HepG2 (cell line): ENCODE measurements around the gene GALR2. TPM values are rescaled to one million over a fixed set of nuclear protein-coding genes. Genes with fewer than 3 reads are reported as not detected.
A peak's percentile ranks its signal among the peaks of the same experiment; 100 is the strongest.

Experiments
- ATAC-seq: fragments of 200-7000 bp; cut with Tn5 transposase; 3 replicates; pipeline ENCODE4 v1.9.1; 2020; ENCODE audit warnings: mild to moderate bottlenecking, moderate library complexity
- BruUV-seq: library from RNA; stranded (reverse); fragments of 400-500 nt; replicated peaks from 2 replicates; lab custom pipeline; 2021; lab: Mats Ljungman, UMichigan
- CTCF ChIA-PET: fragments of 300-600 bp; formaldehyde crosslinking; extraction: SDS; loops from one replicate; lab custom pipeline; 2021; ENCODE audit warnings: low total read pairs, inconsistent platforms, low intra/inter-chr PET ratio; lab: Yijun Ruan, JAX
- POLR2A ChIA-PET: fragments of 350-600 bp; sonication (Branson Sonifier 250); formaldehyde crosslinking; loops from one replicate; lab custom pipeline; 2020; ENCODE audit warnings: antibody characterized with exemption, inconsistent platforms; lab: Yijun Ruan, JAX
- DNase-seq: peaks from one replicate; pipeline ENCODE4 v3.0.0-alpha.2; 2015; ENCODE audit warnings: low spot score
- FAIRE-seq: peaks from 3 replicates; lab custom pipeline; 2011; peaks lifted over from hg19 to GRCh38; lab: Jason Lieb, UNC
- H2AFZ ChIP-seq: one replicate; pipeline ENCODE4 v1.6.1; 2011; ENCODE audit warnings: low read length, inconsistent platforms
- H3K27ac ChIP-seq: fragments of 300-600 bp; 3 replicates; pipeline ENCODE4 v1.8.0; 2011; ENCODE audit warnings: mixed run types, mild to moderate bottlenecking, mixed read lengths, low read length, inconsistent platforms; ENCODE audit not compliant: insufficient read depth; ENCODE audit errors: extremely low read length
- H3K27me3 ChIP-seq, 2 experiments: fragments of 200-600 bp in 1 of 2; 2 replicates in 1 of 2; 3 replicates in 1 of 2; pipeline versions ENCODE4 v1.6.0 to v1.8.0; 2011; ENCODE audit warnings: low read length in 2 of 2, mild to moderate bottlenecking in 2 of 2, moderate library complexity in 2 of 2, inconsistent platforms in 1 of 2; ENCODE audit not compliant: insufficient read depth in 2 of 2, control insufficient read depth in 1 of 2
- H3K36me3 ChIP-seq, 2 experiments: fragments of 200-600 bp in 1 of 2; replicated peaks in 1 of 2; 2 replicates in 1 of 2; 3 replicates in 1 of 2; pipeline versions ENCODE4 v1.5.1 to v1.8.0; 2011; ENCODE audit warnings: low read length in 2 of 2, inconsistent platforms in 1 of 2; ENCODE audit not compliant: insufficient read depth in 2 of 2, control insufficient read depth in 1 of 2
- H3K4me1 ChIP-seq: 2 replicates; pipeline ENCODE4 v1.5.1; 2012; ENCODE audit warnings: low read length, inconsistent platforms; ENCODE audit not compliant: insufficient read depth
- H3K4me2 ChIP-seq: 2 replicates; pipeline ENCODE4 v1.6.0; 2011; ENCODE audit warnings: low read depth, low read length, inconsistent platforms
- H3K4me3 ChIP-seq, 3 experiments: fragments of 200-600 bp in 1 of 3; sonication (generic), shearing (Covaris generic) in 1 of 3; replicated peaks in 1 of 3; 2 replicates each; pipeline ENCODE4 v1.5.1; 2011 to 2016; ENCODE audit warnings: low read length in 3 of 3, inconsistent platforms in 2 of 3, low read depth in 2 of 3, mild to moderate bottlenecking in 2 of 3, control low read depth in 1 of 3, mixed read lengths in 1 of 3; ENCODE audit not compliant: insufficient read depth in 1 of 3
- H3K79me2 ChIP-seq: one replicate; pipeline ENCODE4 v1.6.1; 2011; ENCODE audit warnings: low read length, inconsistent platforms; ENCODE audit not compliant: insufficient read depth
- H3K9ac ChIP-seq: 2 replicates; pipeline ENCODE4 v1.6.0; 2011; ENCODE audit warnings: mild to moderate bottlenecking, low read depth, low read length, inconsistent platforms; ENCODE audit not compliant: insufficient read depth
- H3K9me3 ChIP-seq: 2 replicates; pipeline ENCODE4 v1.5.1; 2012; ENCODE audit warnings: mild to moderate bottlenecking, low read length
- H4K20me1 ChIP-seq: 2 replicates; pipeline ENCODE4 v1.6.0; 2011; ENCODE audit warnings: inconsistent platforms, mild to moderate bottlenecking, low read length, moderate library complexity; ENCODE audit not compliant: insufficient read depth
- ARID2 ChIP-seq: sonication (generic); formaldehyde crosslinking; IDR thresholded peaks from 2 replicates; pipeline ENCODE4 v1.8.1; 2022; ENCODE audit warnings: mild to moderate bottlenecking, missing genetic modification reagents, borderline replicate concordance
- NCOR1 ChIP-seq: fragments of 200-600 bp; sonication (generic); IDR thresholded peaks from 2 replicates; pipeline ENCODE4 v1.7.0; 2017; ENCODE audit warnings: antibody characterized with exemption, low read length, borderline replicate concordance
- RFX3 ChIP-seq: IDR thresholded peaks from 2 replicates; pipeline ENCODE4 v1.6.1; 2016; ENCODE audit warnings: missing biosample characterization, missing genetic modification reagents
- ZEB1 ChIP-seq: IDR thresholded peaks from 2 replicates; pipeline ENCODE4 v1.6.1; 2012; ENCODE audit warnings: mild to moderate bottlenecking, low read depth, inconsistent platforms; ENCODE audit not compliant: insufficient replicate concordance
- WGBS: methylation state at CpG from one replicate; pipeline ENCODE4 v1.1.6; 2017; ENCODE audit warnings: low lambda C conversion rate; 5-methylcytosine and 5-hydroxymethylcytosine counted together
- in situ Hi-C: cut with HindIII; loops from 2 replicates; pipeline ENCODE4 v1.10.0; 2017; ENCODE audit warnings: low pct_unique_long_range_greater_than_20kb; ENCODE audit not compliant: extremely low pct_ligation_motif_present
- intact Hi-C: fragments of 100-400 bp; cut with micrococcal nuclease; formaldehyde crosslinking; loops from one replicate; pipeline ENCODE4 v1.10.0; 2022; ENCODE audit not compliant: unreplicated experiment
- polyA plus RNA-seq, 8 experiments: library from polyadenylated mRNA; depleted of rRNA in 3 of 8; stranded (reverse) in 7 of 8; unstranded in 1 of 8; fragments of >200 nt; fragmentation: Illumina TruSeq in 4 of 8; extraction: Trizol in 4 of 8; gene quantifications; 2 replicates each; pipeline versions ENCODE4 v1.2.1 to v1.2.3, GENCODE V29; 2011 to 2016; ENCODE audit warnings: low read depth in 4 of 8, missing spikeins in 1 of 8, mixed read lengths in 1 of 8; ENCODE audit not compliant: insufficient read depth in 1 of 8
- total RNA-seq, 5 experiments: library from RNA; depleted of rRNA; stranded (reverse); fragments of >200 nt; fragmentation: Illumina TruSeq; extraction: Trizol; gene quantifications; 2 replicates each; pipeline ENCODE4 v1.2.3, GENCODE V29; 2016; ENCODE audit warnings: low read depth in 1 of 5
- TF ChIP-seq, protein P1 (sequence below): IDR thresholded peaks from 2 replicates; pipeline ENCODE4 v1.6.1; 2016; ENCODE audit warnings: missing compliant biosample characterization, missing genetic modification reagents, borderline replicate concordance

GALR2 gene
- total and polyA plus RNA-seq, 2 of the 13 experiments (the other 11 are each of a cell fraction or from before 2014, with no cell fraction given): 0.48 to 0.58 TPM

DNA sequence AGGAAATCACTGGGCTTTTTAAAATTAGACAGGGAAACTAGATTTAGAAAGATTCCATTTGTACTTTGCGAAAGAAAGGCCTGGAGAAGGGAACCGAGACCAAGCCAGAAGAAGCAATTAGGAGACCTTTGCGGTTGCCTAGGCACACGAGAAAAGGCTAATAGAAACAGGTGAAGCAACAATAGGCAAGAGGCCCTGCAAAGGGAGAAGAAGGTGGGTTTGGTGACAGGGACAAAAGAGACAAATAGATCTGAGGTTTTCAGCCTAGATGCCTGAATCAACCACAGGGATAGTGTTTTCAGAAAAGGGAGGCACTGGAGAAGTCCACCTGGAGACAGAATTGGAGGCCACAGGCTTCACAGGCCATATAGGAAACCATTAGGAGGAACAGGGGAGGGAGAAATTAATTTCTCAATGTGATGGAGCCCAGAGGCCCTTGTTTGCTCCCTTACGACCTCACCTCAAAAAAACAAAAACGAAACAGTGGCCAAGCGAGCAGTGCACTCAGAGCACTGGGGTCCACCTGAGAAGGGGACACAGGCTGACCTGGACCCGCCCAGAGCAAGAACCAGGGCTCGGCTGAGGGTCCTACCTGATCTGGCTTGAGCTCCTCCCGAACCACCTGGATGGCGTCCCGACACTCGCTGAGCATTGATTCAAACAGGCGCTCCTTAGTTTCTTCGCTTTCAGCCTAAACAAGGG lies 24.6 kb upstream of the GALR2 start (continued):
- TF ChIP-seq, protein P1, sequence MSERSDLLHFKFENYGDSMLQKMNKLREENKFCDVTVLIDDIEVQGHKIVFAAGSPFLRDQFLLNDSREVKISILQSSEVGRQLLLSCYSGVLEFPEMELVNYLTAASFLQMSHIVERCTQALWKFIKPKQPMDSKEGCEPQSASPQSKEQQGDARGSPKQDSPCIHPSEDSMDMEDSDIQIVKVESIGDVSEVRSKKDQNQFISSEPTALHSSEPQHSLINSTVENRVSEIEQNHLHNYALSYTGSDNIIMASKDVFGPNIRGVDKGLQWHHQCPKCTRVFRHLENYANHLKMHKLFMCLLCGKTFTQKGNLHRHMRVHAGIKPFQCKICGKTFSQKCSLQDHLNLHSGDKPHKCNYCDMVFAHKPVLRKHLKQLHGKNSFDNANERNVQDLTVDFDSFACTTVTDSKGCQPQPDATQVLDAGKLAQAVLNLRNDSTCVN (CRISPR knock-in tag): no peak

DNA sequence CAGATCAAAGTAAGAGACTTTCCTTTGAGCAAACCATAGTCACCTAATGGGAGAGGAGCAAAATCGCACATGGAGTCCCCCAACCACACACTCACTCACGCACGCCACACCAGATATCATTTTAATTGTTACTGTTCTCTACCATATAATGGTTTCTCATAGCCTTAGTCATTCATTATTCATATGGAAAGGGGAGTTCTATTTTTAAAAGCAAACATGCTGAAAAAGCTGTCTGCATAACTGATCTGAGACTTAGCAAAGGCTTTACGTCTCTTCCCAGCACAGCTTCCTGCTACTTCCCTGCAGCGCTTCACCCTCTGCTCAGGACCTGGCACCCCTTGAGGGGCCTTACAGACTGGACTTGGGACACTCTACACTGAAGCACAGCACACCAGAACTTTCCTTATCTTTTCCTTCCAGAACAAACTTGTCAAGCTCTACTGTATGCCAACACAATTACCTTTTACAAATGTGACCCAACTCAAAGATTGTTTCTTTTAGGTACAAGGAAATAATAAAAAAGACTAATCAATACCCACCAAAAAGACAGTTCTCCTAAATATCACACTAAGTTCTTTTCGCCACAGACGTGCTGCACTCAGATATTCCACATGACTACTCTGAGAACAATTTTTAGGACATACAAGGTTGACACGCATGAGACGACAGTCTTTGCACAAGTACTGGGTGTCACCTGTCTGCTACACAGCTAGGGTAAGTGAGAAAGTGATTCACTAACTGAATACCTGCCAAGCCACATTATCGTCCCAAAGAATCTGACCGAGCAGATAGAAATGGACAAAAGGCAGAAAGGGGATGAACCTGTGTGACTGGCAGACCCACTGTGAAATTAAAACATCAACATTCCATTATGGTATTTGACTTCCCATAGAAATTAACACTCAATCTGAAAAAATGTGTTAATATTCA lies 23.8 kb upstream of the GALR2 start:
- ChIA-PET POLR2A (no interaction called here), CTCF (no interaction called here)
- Histone ChIP-seq H3K36me3 (peaks cover 46 to 84% of the 10 kb centered on the region in 2 experiments), H3K9me3 (no peaks in the 10 kb centered on the region), H3K27me3 (no peaks in the 10 kb centered on the region), H3K4me3 (no peak overlapping the region), H3K4me2 (no peak overlapping the region), H3K79me2 (no peaks in the 10 kb centered on the region), H3K4me1 (no peaks in the 10 kb centered on the region), H3K27ac (no peak overlapping the region), H2AFZ (no peak overlapping the region), H3K9ac (no peak overlapping the region), H4K20me1 (no peaks in the 10 kb centered on the region; the same call in 1 of the 2 replicates)
- WGBS: 97% methylated on average over 11 of the region's 11 CpGs
- in situ Hi-C loops: no loop called here
- DNase-seq (no peak), FAIRE-seq (no peak), ATAC-seq (no peak)
- BruUV-seq: TSS peak; percentile 9
- no peak for TF ChIP-seq ZEB1
- no peak for TF ChIP-seq NCOR1
- no peak for TF ChIP-seq ARID2 (CRISPR knock-in tag)
- no peak for TF ChIP-seq RFX3 (CRISPR knock-in tag)
- intact Hi-C loops: no loop called here
